ENCODE results near the gene TRIM15. TPM values are rescaled to one million over a fixed set of nuclear protein-coding genes. Genes with fewer than 3 reads are reported as not detected.

Gene TRIM15
- not detected in 5 replicates for total RNA-seq (2022; extraction: Qiagen RNA extraction)

GRCh38 chr6:30163090-30163917 lies at the start of gene TRIM15:
Gene TRIM15, plus strand, starts transcription at chr6:30163546. Its CDS starts 139 bp downstream, at chr6:30163685.

GRCh38 chr6:30135757-30136156 lies 27.6 kb upstream of the TRIM15 start, which contains the start of gene TRIM40:
Gene TRIM40, plus strand, starts transcription at chr6:30136140. Its CDS starts 897 bp downstream, at chr6:30137037.

GRCh38 chr6:30160785-30161531 lies 2.4 kb upstream of the TRIM15 start, which contains the start of gene TRIM10:
Gene TRIM10, minus strand, starts transcription at chr6:30161211. Its CDS starts 353 bp downstream, at chr6:30160858.

GRCh38 chr6:30212865-30213666 lies 49.7 kb downstream of the TRIM15 start, which contains the start of gene TRIM26:
Gene TRIM26, minus strand, starts transcription at chr6:30213406. Its CDS starts 14,303 bp downstream, at chr6:30199103.

Other genes with a start within 250 kb of the TRIM15 start
- gene HLA-A, start 221.0 kb upstream of the TRIM15 start, total RNA-seq (2022; extraction: Qiagen RNA extraction): 120 to 143 TPM (median 135 TPM) in 5 replicates
- gene POLR1H, start 102.3 kb upstream of the TRIM15 start, total RNA-seq (2022; extraction: Qiagen RNA extraction): 29.0 to 31.5 TPM (median 30.1 TPM) in 5 replicates
- 37.8 to 43.5 TPM (median 41.4 TPM) in 5 replicates for gene PPP1R11, start 96.3 kb upstream of the TRIM15 start, total RNA-seq (2022; extraction: Qiagen RNA extraction)
- 0.06 to 0.10 TPM in 2 of 5 replicates, not detected in the others for gene RNF39, start 87.8 kb upstream of the TRIM15 start, total RNA-seq (2022; extraction: Qiagen RNA extraction)
- 0.69 to 0.76 TPM (median 0.70 TPM) in 5 replicates for gene TRIM31, start 50.5 kb upstream of the TRIM15 start, total RNA-seq (2022; extraction: Qiagen RNA extraction)
- gene TRIM40, start 27.4 kb upstream of the TRIM15 start, total RNA-seq (2022; extraction: Qiagen RNA extraction): not detected in 5 replicates
- 0.04 TPM in 1 of 5 replicates, not detected in the others for gene TRIM10, start 2.3 kb upstream of the TRIM15 start, total RNA-seq (2022; extraction: Qiagen RNA extraction)
- gene TRIM26, start 49.9 kb downstream of the TRIM15 start, total RNA-seq (2022; extraction: Qiagen RNA extraction): 27.4 to 30.7 TPM (median 28.7 TPM) in 5 replicates
- gene TRIM39, start 163.4 kb downstream of the TRIM15 start, total RNA-seq (2022; extraction: Qiagen RNA extraction): 6.1 to 7.7 TPM (median 6.9 TPM) in 5 replicates
- 58.2 to 72.2 TPM (median 64.0 TPM) in 5 replicates for gene RPP21, start 181.6 kb downstream of the TRIM15 start, total RNA-seq (2022; extraction: Qiagen RNA extraction)

Measured in A549 treated with dexamethasone at 1 μM for 4 hours (cell line).